Measurements from ENCODE around the gene TP53BP2. TPM values are rescaled to one million over a fixed set of nuclear protein-coding genes. Genes with fewer than 3 reads are reported as not detected.

The TP53BP2 gene
- polyA plus RNA-seq, 1 donor from 2014 or later: 25.2 TPM

DNA sequence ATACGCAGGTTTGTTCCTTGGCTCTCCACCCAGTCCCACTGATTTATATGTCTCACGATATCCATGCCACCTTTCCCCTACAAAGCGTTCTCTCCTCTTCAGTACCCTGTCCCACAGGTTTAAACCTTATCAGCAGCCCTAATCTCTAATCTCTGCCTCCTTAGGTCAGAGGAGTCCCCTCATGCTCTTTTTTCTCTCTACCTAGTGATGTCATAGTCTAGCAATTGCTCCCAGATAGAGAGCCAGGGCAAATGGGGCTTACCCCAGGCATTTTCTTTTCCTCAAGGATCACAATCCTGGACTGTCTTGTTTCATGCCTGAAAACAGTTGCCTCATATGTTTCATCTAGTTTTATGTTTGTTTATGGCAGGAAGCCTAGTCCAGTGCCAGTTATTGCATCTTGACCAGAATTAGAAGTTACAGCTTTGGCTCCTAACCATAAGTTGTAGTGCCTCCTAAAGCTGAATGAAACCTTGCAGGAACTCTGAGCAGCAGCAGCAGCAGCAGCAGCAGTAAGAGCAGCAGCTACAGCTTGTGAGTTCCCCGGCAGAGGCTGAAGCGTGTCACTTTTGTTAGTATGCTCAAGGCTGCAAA lies 26.7 kb upstream of the TP53BP2 start:
- Histone ChIP-seq H4K20me1 (ENCODE audit: insufficient read depth) (no peaks in the 10 kb centered on the region), H3K4me3 (ENCODE audit: low read length) (no peak overlapping the region), H3K27me3 (ENCODE audit: insufficient read depth, low read depth, low read length) (no peaks in the 10 kb centered on the region), H3K27ac (ENCODE audit: low read length) (no peak overlapping the region), H3K4me2 (ENCODE audit: low read length) (no peak overlapping the region), H3K9me3 (ENCODE audit: low read length) (no peaks in the 10 kb centered on the region), H3K9me2 (ENCODE audit: insufficient read depth, low read length) (no peaks in the 10 kb centered on the region), H3K9ac (ENCODE audit: low read length) (no peak overlapping the region), H2AFZ (ENCODE audit: low read depth, low read length) (no peak overlapping the region), H3K36me3 (ENCODE audit: insufficient read depth, low read length) (no peaks in the 10 kb centered on the region), H3K79me2 (replicated peaks; ENCODE audit: insufficient read depth, low read length) (no peaks in the 10 kb centered on the region), H3F3A (ENCODE audit: insufficient read depth, low read length, poor library complexity, severe bottlenecking) (peaks cover under 1% of the 10 kb centered on the region)
- TF ChIP-seq EP300 (conservative IDR thresholded peaks at IDR 0.05; ENCODE audit: poor library complexity, severe bottlenecking) (no peak), RAD21 (conservative IDR thresholded peaks at IDR 0.05) (no peak), POLR2AphosphoS5 (IDR thresholded peaks at IDR 0.05) (no peak), TAF1 (IDR thresholded peaks at IDR 0.05; ENCODE audit: low read depth) (no peak), EZH2 (IDR thresholded peaks at IDR 0.05; ENCODE audit: borderline replicate concordance, insufficient read depth, low read length, poor library complexity, severe bottlenecking) (no peak), SMC3 (conservative IDR thresholded peaks at IDR 0.05; ENCODE audit: poor library complexity) (no peak), MXI1 (conservative IDR thresholded peaks at IDR 0.05; ENCODE audit: poor library complexity, severe bottlenecking) (no peak)
- TF ChIP-seq, protein P1, sequence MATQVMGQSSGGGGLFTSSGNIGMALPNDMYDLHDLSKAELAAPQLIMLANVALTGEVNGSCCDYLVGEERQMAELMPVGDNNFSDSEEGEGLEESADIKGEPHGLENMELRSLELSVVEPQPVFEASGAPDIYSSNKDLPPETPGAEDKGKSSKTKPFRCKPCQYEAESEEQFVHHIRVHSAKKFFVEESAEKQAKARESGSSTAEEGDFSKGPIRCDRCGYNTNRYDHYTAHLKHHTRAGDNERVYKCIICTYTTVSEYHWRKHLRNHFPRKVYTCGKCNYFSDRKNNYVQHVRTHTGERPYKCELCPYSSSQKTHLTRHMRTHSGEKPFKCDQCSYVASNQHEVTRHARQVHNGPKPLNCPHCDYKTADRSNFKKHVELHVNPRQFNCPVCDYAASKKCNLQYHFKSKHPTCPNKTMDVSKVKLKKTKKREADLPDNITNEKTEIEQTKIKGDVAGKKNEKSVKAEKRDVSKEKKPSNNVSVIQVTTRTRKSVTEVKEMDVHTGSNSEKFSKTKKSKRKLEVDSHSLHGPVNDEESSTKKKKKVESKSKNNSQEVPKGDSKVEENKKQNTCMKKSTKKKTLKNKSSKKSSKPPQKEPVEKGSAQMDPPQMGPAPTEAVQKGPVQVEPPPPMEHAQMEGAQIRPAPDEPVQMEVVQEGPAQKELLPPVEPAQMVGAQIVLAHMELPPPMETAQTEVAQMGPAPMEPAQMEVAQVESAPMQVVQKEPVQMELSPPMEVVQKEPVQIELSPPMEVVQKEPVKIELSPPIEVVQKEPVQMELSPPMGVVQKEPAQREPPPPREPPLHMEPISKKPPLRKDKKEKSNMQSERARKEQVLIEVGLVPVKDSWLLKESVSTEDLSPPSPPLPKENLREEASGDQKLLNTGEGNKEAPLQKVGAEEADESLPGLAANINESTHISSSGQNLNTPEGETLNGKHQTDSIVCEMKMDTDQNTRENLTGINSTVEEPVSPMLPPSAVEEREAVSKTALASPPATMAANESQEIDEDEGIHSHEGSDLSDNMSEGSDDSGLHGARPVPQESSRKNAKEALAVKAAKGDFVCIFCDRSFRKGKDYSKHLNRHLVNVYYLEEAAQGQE (IDR thresholded peaks at IDR 0.05; ENCODE audit: borderline replicate concordance): no peak
- TF ChIP-seq, protein P2, sequence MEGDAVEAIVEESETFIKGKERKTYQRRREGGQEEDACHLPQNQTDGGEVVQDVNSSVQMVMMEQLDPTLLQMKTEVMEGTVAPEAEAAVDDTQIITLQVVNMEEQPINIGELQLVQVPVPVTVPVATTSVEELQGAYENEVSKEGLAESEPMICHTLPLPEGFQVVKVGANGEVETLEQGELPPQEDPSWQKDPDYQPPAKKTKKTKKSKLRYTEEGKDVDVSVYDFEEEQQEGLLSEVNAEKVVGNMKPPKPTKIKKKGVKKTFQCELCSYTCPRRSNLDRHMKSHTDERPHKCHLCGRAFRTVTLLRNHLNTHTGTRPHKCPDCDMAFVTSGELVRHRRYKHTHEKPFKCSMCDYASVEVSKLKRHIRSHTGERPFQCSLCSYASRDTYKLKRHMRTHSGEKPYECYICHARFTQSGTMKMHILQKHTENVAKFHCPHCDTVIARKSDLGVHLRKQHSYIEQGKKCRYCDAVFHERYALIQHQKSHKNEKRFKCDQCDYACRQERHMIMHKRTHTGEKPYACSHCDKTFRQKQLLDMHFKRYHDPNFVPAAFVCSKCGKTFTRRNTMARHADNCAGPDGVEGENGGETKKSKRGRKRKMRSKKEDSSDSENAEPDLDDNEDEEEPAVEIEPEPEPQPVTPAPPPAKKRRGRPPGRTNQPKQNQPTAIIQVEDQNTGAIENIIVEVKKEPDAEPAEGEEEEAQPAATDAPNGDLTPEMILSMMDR (IDR thresholded peaks at IDR 0.05; ENCODE audit: poor library complexity, severe bottlenecking): no peak

- no peaks in the 10 kb centered on the region for H3F3A ChIP-seq (ENCODE audit: insufficient read depth, low read length, poor library complexity, severe bottlenecking)
- H3K9ac ChIP-seq (ENCODE audit: low read length): no peak overlapping the region
- H4K20me1 ChIP-seq (ENCODE audit: insufficient read depth): no peaks in the 10 kb centered on the region
- H2AFZ ChIP-seq (ENCODE audit: low read depth, low read length): no peak overlapping the region
- no peaks in the 10 kb centered on the region for H3K79me2 ChIP-seq (replicated peaks; ENCODE audit: insufficient read depth, low read length)
- no peaks in the 10 kb centered on the region for H3K9me3 ChIP-seq (ENCODE audit: low read length)
- H3K36me3 ChIP-seq (ENCODE audit: insufficient read depth, low read length): no peaks in the 10 kb centered on the region
- H3K27me3 ChIP-seq (ENCODE audit: insufficient read depth, low read depth, low read length): no peaks in the 10 kb centered on the region
- H3K4me3 ChIP-seq (ENCODE audit: low read length): no peak overlapping the region
- no peak overlapping the region for H3K27ac ChIP-seq (ENCODE audit: low read length)
- H3K4me2 ChIP-seq (ENCODE audit: low read length): no peak overlapping the region
- no peaks in the 10 kb centered on the region for H3K9me2 ChIP-seq (ENCODE audit: insufficient read depth, low read length)
- no peak for TF ChIP-seq POLR2AphosphoS5 (IDR thresholded peaks at IDR 0.05)
- no peak for TF ChIP-seq RAD21 (conservative IDR thresholded peaks at IDR 0.05)
- no peak for TF ChIP-seq SMC3 (conservative IDR thresholded peaks at IDR 0.05; ENCODE audit: poor library complexity)
- no peak for TF ChIP-seq EZH2 (IDR thresholded peaks at IDR 0.05; ENCODE audit: borderline replicate concordance, insufficient read depth, low read length, poor library complexity, severe bottlenecking)
- no peak for TF ChIP-seq TAF1 (IDR thresholded peaks at IDR 0.05; ENCODE audit: low read depth)
- TF ChIP-seq, protein P1 (IDR thresholded peaks at IDR 0.05; ENCODE audit: borderline replicate concordance): no peak
- no peak for TF ChIP-seq MXI1 (conservative IDR thresholded peaks at IDR 0.05; ENCODE audit: poor library complexity, severe bottlenecking)
- no peak for TF ChIP-seq EP300 (conservative IDR thresholded peaks at IDR 0.05; ENCODE audit: poor library complexity, severe bottlenecking)
- TF ChIP-seq, protein P2 (IDR thresholded peaks at IDR 0.05; ENCODE audit: poor library complexity, severe bottlenecking): no peak
Observed at GRCh38 chr1:223870617-223871574, 25.1 kb upstream of the TP53BP2 start.

All from neural cell (in vitro differentiated cells).